Measurements from ENCODE around the gene LRIG1.
A peak's percentile ranks its signal among the peaks of the same experiment; 100 is the strongest.

Gene LRIG1

GRCh38 chr3:66400411-66401156, 100.2 kb downstream of the LRIG1 start:
- DNase-seq = no peak

GRCh38 chr3:66399529-66400232, 101.1 kb downstream of the LRIG1 start:
- no peak for DNase-seq

GRCh38 chr3:66398228-66399025, 102.4 kb downstream of the LRIG1 start:
- no peak for DNase-seq

DNA sequence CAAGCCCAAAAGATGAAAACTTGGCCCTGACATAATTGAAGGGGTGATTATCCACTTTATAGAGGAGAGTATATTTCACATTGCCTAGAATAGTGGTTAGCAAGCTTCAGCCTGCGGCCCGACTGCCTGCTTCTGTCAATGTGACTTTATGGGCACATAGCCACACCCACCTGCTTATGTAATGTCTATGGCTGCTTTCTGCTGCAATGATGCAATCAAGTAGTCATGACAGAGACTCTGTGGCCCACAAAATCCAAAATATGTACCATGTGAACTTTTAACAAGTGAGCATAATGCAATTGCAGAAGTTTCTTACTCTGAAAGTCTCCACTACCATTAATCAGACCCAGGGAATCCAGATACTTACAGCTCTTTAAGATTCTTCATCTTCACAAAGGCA, 103.1 kb downstream of the LRIG1 start:
- DNase-seq = no peak

DNA sequence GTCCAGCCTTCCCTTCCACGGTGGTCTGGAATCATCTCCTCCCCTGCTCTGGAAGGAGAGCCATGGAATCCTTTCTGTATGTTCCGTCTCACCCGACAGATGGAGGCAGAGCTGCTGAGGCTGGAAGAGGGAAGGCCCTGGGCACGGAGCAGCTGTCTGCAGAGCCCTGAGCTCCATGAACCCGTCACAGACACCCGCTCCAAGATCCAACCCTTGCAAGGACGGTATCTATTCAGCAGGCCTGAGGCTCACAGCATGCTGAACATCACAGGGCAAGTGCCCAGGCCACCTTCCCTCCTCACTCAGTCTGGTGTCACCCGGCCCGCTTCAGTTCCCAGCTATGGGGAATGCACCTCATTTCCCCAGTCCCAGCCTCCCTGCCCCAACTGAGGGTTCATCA, 103.9 kb downstream of the LRIG1 start:
- no peak for DNase-seq

DNA sequence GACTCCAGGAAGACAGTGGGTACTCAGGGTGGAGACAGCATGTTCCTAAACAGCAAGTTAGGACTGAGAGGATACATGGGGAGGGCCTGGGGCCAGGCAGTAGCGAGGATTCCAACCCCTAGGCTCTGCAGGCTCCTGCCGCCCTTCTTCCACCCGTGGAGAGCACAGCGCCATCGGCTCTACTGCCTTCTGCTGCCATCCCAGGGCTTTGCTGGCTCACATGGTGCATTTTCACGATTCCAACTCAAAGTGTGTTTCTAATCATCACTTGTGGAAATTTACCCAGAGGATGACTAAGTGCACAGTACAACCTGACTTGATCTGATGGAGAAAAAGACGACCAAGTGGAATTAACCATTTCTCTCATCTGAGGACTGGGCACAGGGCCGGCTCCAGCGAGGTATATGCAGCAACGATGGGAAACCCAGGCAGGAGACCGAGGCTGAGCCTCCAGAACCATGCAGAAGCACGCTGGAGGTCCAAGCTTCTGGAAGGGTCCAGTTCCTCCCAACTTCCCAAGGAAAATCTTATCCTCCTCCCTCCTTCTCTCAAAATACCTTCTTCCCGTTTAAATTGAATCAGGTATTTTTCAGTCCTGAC, 104.6 kb downstream of the LRIG1 start:
- DNase-seq = no peak

DNA sequence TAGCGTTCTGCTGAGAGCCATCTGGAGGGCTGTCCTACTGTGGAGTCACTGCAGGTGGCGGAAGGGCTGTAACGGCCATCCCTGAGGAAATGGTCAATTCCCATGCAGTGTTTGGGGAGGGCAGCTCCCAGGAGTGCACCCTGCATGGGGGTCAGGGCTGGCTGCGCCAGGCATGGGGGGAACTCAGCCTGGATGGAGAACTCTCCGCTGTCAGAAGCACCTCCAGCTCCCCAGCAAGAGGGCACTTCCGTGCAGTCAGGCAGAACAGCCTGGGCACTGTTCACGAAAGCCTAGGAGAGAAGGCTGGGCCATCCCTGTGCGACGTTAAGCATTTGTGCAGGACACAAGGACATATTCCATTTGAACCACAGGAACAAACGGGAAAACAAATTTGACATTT, 105.2 kb downstream of the LRIG1 start:
- no peak for DNase-seq

- no peak for DNase-seq
Observed at GRCh38 chr3:66394753-66395249, 106.0 kb downstream of the LRIG1 start.

DNA sequence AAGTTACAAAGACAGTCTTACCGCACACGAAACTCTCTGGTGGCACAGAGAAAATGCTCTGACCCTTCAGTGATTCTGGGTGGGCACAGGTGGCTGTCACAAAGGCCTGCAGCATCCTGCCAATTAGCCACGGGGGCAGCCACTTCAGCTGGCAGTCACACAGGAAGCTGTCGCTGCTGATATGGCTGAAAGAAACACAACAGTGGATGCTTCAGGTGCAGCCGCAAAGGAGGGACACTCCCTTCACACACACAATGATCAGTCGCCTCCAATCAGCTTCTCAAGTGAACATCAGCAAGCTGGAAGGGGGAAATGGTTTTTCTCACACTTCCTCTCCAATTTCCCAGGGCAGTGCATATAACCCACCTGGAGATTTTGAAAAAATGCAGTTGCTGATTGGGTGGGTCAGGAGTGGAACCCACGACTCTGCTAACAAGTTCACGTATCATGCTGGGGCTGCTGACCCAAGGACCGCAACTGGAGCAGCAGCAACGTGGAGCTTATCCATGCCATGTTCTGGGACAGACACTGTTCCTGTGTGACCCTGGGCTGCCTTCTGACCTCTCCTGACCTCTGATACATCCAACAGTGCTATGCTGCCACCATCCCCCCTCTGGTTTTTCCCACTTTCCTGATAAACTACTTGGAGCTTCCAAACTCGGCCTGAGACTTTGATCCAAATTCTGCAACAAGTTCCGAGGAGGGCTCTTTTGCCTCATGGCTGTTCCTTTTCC, 106.6 kb downstream of the LRIG1 start:
- peak; percentile 25 to 37 for DNase-seq

DNA sequence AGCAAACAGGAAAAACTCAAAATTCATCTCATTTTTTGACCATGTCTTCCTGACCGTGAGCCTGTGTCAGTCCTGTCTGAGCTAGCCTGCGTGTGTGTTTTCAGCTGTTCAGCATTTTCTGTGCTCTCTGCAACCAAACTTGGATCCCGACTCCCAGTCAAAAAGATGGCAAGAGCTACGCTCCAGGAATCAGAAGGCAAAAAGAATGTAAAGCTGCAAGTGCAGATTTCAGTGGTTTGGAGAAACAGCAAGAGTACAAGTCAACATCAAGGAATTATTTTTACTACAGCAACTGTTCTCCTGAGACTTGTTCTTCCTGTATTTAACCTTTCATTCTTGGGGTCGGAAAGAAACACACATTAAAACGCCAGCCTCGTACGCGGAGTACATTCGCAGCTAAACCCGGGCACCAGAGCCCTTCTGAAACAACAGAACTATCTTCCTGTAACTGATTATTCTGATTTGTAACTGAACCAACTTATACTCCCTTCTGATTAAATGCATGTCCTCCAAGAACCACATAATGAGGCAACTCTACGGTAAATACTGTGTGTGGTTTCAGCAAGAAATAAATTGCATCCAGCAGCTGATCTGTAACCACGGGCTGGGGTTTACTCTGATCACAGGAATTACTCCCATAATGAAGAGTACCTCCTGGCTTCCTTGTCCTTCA, 107.4 kb downstream of the LRIG1 start:
- DNase-seq = no peak

GRCh38 chr3:66392966-66393332, 107.9 kb downstream of the LRIG1 start:
- DNase-seq = no peak

DNA sequence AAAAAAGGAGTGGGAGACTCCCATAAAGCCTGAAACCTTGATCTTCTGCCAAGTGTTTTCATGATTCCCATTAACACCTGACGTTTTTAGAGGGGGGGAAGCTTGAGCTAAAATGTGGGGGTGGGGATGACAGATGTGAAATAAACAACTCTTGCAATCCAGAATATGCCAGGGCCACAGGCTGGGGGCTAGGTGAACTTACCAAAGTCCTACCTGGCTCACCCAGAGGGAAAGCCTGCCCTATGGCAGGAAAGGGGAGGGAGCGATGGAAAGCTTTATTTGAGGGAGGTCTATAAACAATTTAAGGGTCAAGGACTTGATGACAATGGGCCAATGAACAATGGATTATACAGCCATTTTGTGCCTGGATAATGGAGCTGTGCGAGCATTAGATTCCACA, 108.3 kb downstream of the LRIG1 start:
- no peak for DNase-seq

GRCh38 chr3:66390013-66390412, 110.8 kb downstream of the LRIG1 start:
- DNase-seq = no peak

- no peak for DNase-seq
Observed at GRCh38 chr3:66386925-66387650, 113.7 kb downstream of the LRIG1 start.

DNA sequence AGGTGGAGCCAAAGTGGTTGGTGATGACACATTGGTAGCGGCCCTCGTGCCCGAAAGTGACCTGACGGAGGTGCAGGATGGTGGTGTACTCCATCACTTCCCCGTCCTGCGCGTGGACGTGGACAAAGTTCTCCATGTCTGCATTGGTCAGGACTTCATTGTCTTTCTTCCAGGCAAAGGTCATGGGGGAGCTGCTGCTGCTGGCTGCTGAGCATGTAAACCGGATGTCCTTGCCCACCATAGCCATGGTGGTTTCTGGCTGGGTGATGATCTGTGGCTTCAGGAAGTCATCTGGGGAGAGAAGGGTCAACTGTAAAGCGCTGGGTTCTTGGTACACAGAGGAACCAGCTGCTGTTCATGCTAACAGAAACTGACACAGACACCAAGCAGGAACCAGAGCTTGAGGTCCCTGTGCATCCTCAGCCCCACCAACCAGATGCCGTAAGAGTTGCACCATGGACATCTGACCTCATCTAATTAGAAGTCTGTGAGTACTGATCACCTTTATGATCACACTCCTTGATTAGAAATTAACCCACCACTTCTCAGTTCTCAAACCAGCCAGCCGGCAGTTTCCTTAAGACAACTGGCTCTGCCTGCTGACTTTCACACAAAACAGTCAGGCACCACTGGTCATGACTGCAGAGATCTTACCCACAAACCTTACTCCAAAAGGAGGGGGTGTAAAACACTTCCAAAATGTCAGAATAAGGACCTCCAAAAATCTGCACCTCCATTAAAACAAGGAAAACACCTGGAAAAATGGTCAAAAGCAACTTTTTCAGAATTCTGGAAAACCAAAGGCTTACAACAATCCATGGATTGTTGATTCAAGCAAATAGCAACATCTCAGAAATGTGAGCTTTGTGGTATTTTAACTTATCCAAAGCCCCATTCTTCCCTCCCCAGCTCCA, 114.6 kb downstream of the LRIG1 start:
- DNase-seq = no peak

DNA sequence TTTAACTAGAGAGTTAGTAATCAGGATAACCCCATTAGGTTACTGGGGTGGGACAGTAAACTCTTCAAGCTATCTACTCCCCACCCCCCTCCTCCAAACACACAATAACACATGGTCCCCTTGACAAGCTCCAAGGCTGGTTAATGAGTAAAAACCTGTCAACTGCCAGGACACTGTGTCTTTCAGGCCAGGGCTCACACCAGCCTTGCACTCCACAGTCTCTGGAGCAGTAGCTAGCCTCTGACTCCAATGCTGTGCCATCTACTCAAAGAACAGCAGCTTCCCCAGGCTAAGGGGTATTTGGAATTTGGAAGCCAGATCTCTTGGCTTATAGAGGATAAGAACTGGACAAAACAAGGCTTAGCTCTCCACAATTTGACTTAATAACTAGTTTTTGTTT, 115.8 kb downstream of the LRIG1 start:
- DNase-seq = no peak

GRCh38 chr3:66383998-66384745, 116.7 kb downstream of the LRIG1 start:
- DNase-seq = no peak

GRCh38 chr3:66383023-66383422, 117.8 kb downstream of the LRIG1 start:
- no peak for DNase-seq

- DNase-seq = no peak
Observed at GRCh38 chr3:66382142-66382541, 118.7 kb downstream of the LRIG1 start.
